HEK293 (cell line): Measurements from ENCODE around the gene SAP25.

Experiments used
- CTCF ChIA-PET: fragments of 350-600 bp; formaldehyde crosslinking; extraction: SDS; loops from one replicate; lab custom pipeline; 2021; ENCODE audit warnings: antibody characterized with exemption; lab: Yijun Ruan, JAX
- POLR2A ChIA-PET: fragments of 300-600 bp; formaldehyde crosslinking; extraction: SDS; loops from one replicate; lab custom pipeline; 2020; ENCODE audit warnings: antibody characterized with exemption, inconsistent platforms; lab: Yijun Ruan, JAX
- H3K27ac ChIP-seq: fragments of 200-500 bp; sonication (Bioruptor generic); 2 replicates; pipeline ENCODE4 v1.5.1; 2014; ENCODE audit warnings: low read depth, low read length, control low read depth, inconsistent platforms; ENCODE audit errors: extremely low read depth
- H3K36me3 ChIP-seq, 2 experiments: fragments of 200-500 bp in 1 of 2; sonication (Bioruptor generic) in 1 of 2; 1 replicate in 1 of 2; 2 replicates in 1 of 2; pipeline ENCODE4 v1.5.1; 2014 to 2017; ENCODE audit warnings: inconsistent platforms in 2 of 2, low read length in 2 of 2; ENCODE audit not compliant: control insufficient read depth in 2 of 2, insufficient read depth in 1 of 2
- H3K4me1 ChIP-seq: fragments of 200-500 bp; sonication (Bioruptor generic); 2 replicates; pipeline ENCODE4 v1.5.1; 2014; ENCODE audit warnings: mild to moderate bottlenecking, low read length, inconsistent platforms; ENCODE audit not compliant: control insufficient read depth, insufficient read depth
- H3K4me3 ChIP-seq: 2 replicates; pipeline ENCODE4 v1.5.1; 2011; ENCODE audit warnings: low read depth, mild to moderate bottlenecking, control low read depth, low read length, moderate library complexity
- H3K9me3 ChIP-seq: fragments of 200-500 bp; sonication (Bioruptor generic); 2 replicates; pipeline ENCODE4 v1.5.1; 2014; ENCODE audit warnings: low read depth, low read length, inconsistent platforms; ENCODE audit not compliant: control insufficient read depth, insufficient read depth
- GLIS1 ChIP-seq: fragments of 450-650 bp; formaldehyde crosslinking; IDR thresholded peaks from 2 replicates; pipeline ENCODE4 v1.5.1; 2016; ENCODE audit warnings: missing biosample characterization, missing genetic modification characterization
- HOXC10 ChIP-seq: sonication (generic); formaldehyde crosslinking; IDR thresholded peaks from 2 replicates; pipeline ENCODE4 v1.8.1; 2023; ENCODE audit warnings: mild to moderate bottlenecking, missing genetic modification reagents
- ZBTB10 ChIP-seq: fragments of 450-650 bp; formaldehyde crosslinking; IDR thresholded peaks from 2 replicates; pipeline ENCODE4 v1.5.1; 2016; ENCODE audit warnings: missing biosample characterization, missing genetic modification characterization
- ZBTB48 ChIP-seq: fragments of 450-650 bp; formaldehyde crosslinking; IDR thresholded peaks from 2 replicates; pipeline ENCODE4 v1.5.1; 2016; ENCODE audit warnings: missing biosample characterization, missing genetic modification characterization
- ZBTB6 ChIP-seq: fragments of 450-650 bp; formaldehyde crosslinking; IDR thresholded peaks from 2 replicates; pipeline ENCODE4 v1.5.1; 2017; ENCODE audit warnings: missing biosample characterization, missing genetic modification characterization
- ZFHX2 ChIP-seq: fragments of 450-650 bp; formaldehyde crosslinking; conservative IDR thresholded peaks from 2 replicates; pipeline ENCODE4 v1.5.1; 2016; ENCODE audit warnings: missing biosample characterization, missing genetic modification characterization
- ZNF121 ChIP-seq: fragments of 450-650 bp; formaldehyde crosslinking; IDR thresholded peaks from 2 replicates; pipeline ENCODE4 v1.5.1; 2016; ENCODE audit warnings: missing biosample characterization, missing genetic modification characterization
- ZNF133 ChIP-seq: fragments of 450-650 bp; formaldehyde crosslinking; IDR thresholded peaks from 2 replicates; pipeline ENCODE4 v1.5.1; 2016; ENCODE audit warnings: missing biosample characterization, missing genetic modification characterization
- ZNF140 ChIP-seq: fragments of 450-650 bp; formaldehyde crosslinking; IDR thresholded peaks from 2 replicates; pipeline ENCODE4 v1.5.1; 2016; ENCODE audit warnings: missing biosample characterization, missing genetic modification characterization
- ZNF18 ChIP-seq: fragments of 450-650 bp; formaldehyde crosslinking; IDR thresholded peaks from 2 replicates; pipeline ENCODE4 v1.5.1; 2016; ENCODE audit warnings: missing biosample characterization, missing genetic modification characterization
- ZNF211 ChIP-seq: fragments of 450-650 bp; formaldehyde crosslinking; IDR thresholded peaks from 2 replicates; pipeline ENCODE4 v1.5.1; 2016; ENCODE audit warnings: low read depth, missing biosample characterization, missing genetic modification characterization
- ZNF266 ChIP-seq: fragments of 450-650 bp; formaldehyde crosslinking; IDR thresholded peaks from 2 replicates; pipeline ENCODE4 v1.5.1; 2016; ENCODE audit warnings: missing biosample characterization, missing genetic modification characterization, low read depth
- ZNF274 ChIP-seq, 2 experiments: fragments of 200-500 bp in 1 of 2; fragments of 450-650 bp in 1 of 2; sonication (Bioruptor generic) in 1 of 2; formaldehyde crosslinking in 1 of 2; IDR thresholded peaks; 2 replicates each; pipeline versions ENCODE4 v1.5.1 to v1.6.1; 2014 to 2016; ENCODE audit warnings: borderline replicate concordance in 1 of 2, inconsistent platforms in 1 of 2, low read length in 1 of 2, missing biosample characterization in 1 of 2, missing genetic modification characterization in 1 of 2
- ZNF48 ChIP-seq: fragments of 450-650 bp; formaldehyde crosslinking; IDR thresholded peaks from 2 replicates; pipeline ENCODE4 v1.5.1; 2016; ENCODE audit warnings: missing biosample characterization, missing genetic modification characterization
- ZNF501 ChIP-seq: fragments of 450-650 bp; formaldehyde crosslinking; IDR thresholded peaks from 2 replicates; pipeline ENCODE4 v1.5.1; 2016; ENCODE audit warnings: missing biosample characterization, missing genetic modification characterization
- ZNF560 ChIP-seq: fragments of 450-650 bp; formaldehyde crosslinking; IDR thresholded peaks from 2 replicates; pipeline ENCODE4 v1.5.1; 2017; ENCODE audit warnings: missing biosample characterization, missing genetic modification characterization, borderline replicate concordance
- ZNF600 ChIP-seq: fragments of 450-650 bp; formaldehyde crosslinking; IDR thresholded peaks from 2 replicates; pipeline ENCODE4 v1.5.1; 2016; ENCODE audit warnings: missing biosample characterization, missing genetic modification characterization
- ZNF624 ChIP-seq: fragments of 450-650 bp; formaldehyde crosslinking; IDR thresholded peaks from 2 replicates; pipeline ENCODE4 v1.5.1; 2017; ENCODE audit warnings: missing biosample characterization, missing genetic modification characterization
- ZNF629 ChIP-seq: fragments of 450-650 bp; formaldehyde crosslinking; IDR thresholded peaks from 2 replicates; pipeline ENCODE4 v1.5.1; 2017; ENCODE audit warnings: missing biosample characterization, missing genetic modification characterization
- ZNF660 ChIP-seq: fragments of 450-650 bp; IDR thresholded peaks from 2 replicates; pipeline ENCODE4 v1.5.1; 2018; ENCODE audit warnings: missing biosample characterization, mild to moderate bottlenecking, missing genetic modification characterization
- ZSCAN4 ChIP-seq: fragments of 450-650 bp; formaldehyde crosslinking; IDR thresholded peaks from 2 replicates; pipeline ENCODE4 v1.5.1; 2017; ENCODE audit warnings: missing biosample characterization, missing genetic modification characterization
- ZXDB ChIP-seq: fragments of 450-650 bp; formaldehyde crosslinking; IDR thresholded peaks from 2 replicates; pipeline ENCODE4 v1.5.1; 2016; ENCODE audit warnings: missing biosample characterization, missing genetic modification characterization

SAP25 gene

GRCh38 chr7:100614308-100614861 lies 40.7 kb upstream of the SAP25 start:
- Histone ChIP-seq H3K9me3 (no peaks in the 10 kb centered on the region), H3K27ac (no peak overlapping the region), H3K4me1 (no peaks in the 10 kb centered on the region), H3K4me3 (no peak overlapping the region)
- 0 out of 2 replicates have a peak, but pooled peaks have one; percentile 8 for TF ChIP-seq ZFHX2 (tag by site-specific recombination)
- TF ChIP-seq ZNF121 (tag by site-specific recombination) = peak; percentile 65; the same call in 1 of the 2 replicates
- no peak for TF ChIP-seq ZNF600 (tag by site-specific recombination)
- TF ChIP-seq, all 188 proteins: peak for 2
- ChIA-PET POLR2A (interaction anchor here (0.7 to 7.4 kb wide), 3 partner anchors 12 to 29 kb away, joined by 3 to 91 read pairs (median 5); partner anchors contain the start of genes FBXO24, LRCH4 and PCOLCE), CTCF (interaction anchor here (1.4 kb wide), 1 partner anchor 15 kb away, joined by 8 read pairs; no protein-coding TSS in a partner anchor)
- no peaks in the 10 kb centered on the region for H3K36me3 ChIP-seq

GRCh38 chr7:100613412-100614175 lies 39.9 kb upstream of the SAP25 start:
- H3K4me3 ChIP-seq = no peak overlapping the region
- no peaks in the 10 kb centered on the region for H3K36me3 ChIP-seq
- POLR2A ChIA-PET = interaction anchor here (1.4 to 7.4 kb wide), 4 partner anchors 11 to 178 kb away, joined by 4 to 91 read pairs (median 4); partner anchors contain the start of genes FBXO24, LRCH4, PCOLCE and PPP1R35
- H3K27ac ChIP-seq = no peak overlapping the region
- no peaks in the 10 kb centered on the region for H3K9me3 ChIP-seq
- CTCF ChIA-PET = interaction anchor here (0.8 to 1.4 kb wide), 2 partner anchors 16 to 20 kb away, joined by 3 to 8 read pairs; no protein-coding TSS in a partner anchor
- TF ChIP-seq ZNF501 (tag by site-specific recombination) (no peak), GLIS1 (tag by site-specific recombination) (0 out of 2 replicates have a peak, but pooled peaks have one; percentile 7), ZNF624 (no peak)
- H3K4me1 ChIP-seq = no peaks in the 10 kb centered on the region

- CTCF ChIA-PET = interaction anchor here (0.6 to 1.4 kb wide), 7 partner anchors 17 to 113 kb away, joined by 3 to 11 read pairs (median 3); no protein-coding TSS in a partner anchor
- no peaks in the 10 kb centered on the region for H3K9me3 ChIP-seq
- POLR2A ChIA-PET = interaction anchor here (0.7 to 7.4 kb wide), 17 partner anchors 10 to 262 kb away, joined by 3 to 91 read pairs (median 5); partner anchors contain the start of genes FBXO24, GNB2, LRCH4 and MEPCE
- H3K36me3 ChIP-seq = no peaks in the 10 kb centered on the region
- H3K4me3 ChIP-seq = peak overlapping the region; percentile 70
- no peak overlapping the region for H3K27ac ChIP-seq
- no peaks in the 10 kb centered on the region for H3K4me1 ChIP-seq
- TF ChIP-seq ZBTB10 (tag by site-specific recombination) (no peak), ZNF274 (IDR thresholded peaks at IDR 0.05; ENCODE audit: low read length) (no peak), ZNF274 (tag by site-specific recombination; IDR thresholded peaks at IDR 0.05; ENCODE audit: borderline replicate concordance) (no peak), ZNF140 (tag by site-specific recombination) (no peak), ZSCAN4 (tag by site-specific recombination) (no peak), ZBTB48 (tag by site-specific recombination) (no peak), ZXDB (tag by site-specific recombination) (no peak), ZBTB6 (tag by site-specific recombination) (no peak), ZNF211 (no peak), ZNF18 (tag by site-specific recombination) (no peak), ZNF629 (tag by site-specific recombination) (no peak), HOXC10 (CRISPR knock-in tag) (no peak), ZNF133 (tag by site-specific recombination) (no peak), ZNF560 (tag by site-specific recombination) (no peak), ZNF266 (tag by site-specific recombination) (no peak), ZNF48 (tag by site-specific recombination) (no peak), ZNF660 (tag by site-specific recombination) (no peak)
These were observed 39.2 kb upstream of the SAP25 start for GRCh38 chr7:100612730-100613390.
